Amniotic stem cell (primary cell): ENCODE results near the gene C5orf15.
"Not testable (repeated sequence)": the region's sequence is repeated elsewhere in the genome, so short reads cannot be mapped to it uniquely, and the experiment has no call there.

ENCODE experiments used
- DNase-seq: peaks from one replicate; lab custom pipeline; 2025; lab: John Stamatoyannopoulos, UW

The C5orf15 gene

DNA sequence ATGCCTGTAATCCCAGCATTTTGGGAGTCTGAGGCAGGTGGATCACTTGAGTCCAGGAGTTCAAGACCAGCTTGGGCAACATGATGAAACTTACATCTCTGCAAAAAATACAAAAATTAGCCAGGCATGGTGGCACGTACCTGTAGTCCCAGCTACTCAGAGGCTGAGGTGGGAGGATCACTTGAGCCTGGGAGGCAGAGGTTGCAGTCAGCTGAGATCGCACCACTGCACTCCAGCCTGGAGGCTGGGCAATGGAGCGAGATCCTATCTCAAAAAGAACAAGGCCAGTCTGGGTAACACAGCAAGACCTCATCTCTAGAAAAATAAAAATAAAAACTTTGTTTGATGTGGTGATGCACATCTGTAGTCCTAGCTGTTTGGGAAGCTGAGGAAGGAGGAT is 30.8 kb downstream of the C5orf15 start:
- not testable (repeated sequence) for DNase-seq

DNA sequence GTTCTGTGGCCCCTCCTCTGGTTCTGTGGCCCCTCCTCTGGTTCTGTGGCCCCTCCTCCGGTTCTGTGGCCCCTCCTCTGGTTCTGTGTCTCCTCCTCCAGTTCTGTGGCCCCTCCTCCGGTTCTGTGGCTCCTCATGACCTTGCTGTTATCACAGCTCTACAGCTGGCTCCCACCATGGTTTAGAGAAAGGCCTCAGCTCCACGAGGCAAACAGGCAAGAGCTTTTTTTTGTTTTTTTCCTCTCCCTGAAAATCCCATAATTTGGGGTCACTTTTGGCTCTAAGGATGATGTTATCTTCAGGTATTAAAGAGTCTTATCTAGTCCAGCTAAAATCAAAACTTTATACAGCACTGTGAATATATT is 31.8 kb downstream of the C5orf15 start:
- no peak for DNase-seq

DNA sequence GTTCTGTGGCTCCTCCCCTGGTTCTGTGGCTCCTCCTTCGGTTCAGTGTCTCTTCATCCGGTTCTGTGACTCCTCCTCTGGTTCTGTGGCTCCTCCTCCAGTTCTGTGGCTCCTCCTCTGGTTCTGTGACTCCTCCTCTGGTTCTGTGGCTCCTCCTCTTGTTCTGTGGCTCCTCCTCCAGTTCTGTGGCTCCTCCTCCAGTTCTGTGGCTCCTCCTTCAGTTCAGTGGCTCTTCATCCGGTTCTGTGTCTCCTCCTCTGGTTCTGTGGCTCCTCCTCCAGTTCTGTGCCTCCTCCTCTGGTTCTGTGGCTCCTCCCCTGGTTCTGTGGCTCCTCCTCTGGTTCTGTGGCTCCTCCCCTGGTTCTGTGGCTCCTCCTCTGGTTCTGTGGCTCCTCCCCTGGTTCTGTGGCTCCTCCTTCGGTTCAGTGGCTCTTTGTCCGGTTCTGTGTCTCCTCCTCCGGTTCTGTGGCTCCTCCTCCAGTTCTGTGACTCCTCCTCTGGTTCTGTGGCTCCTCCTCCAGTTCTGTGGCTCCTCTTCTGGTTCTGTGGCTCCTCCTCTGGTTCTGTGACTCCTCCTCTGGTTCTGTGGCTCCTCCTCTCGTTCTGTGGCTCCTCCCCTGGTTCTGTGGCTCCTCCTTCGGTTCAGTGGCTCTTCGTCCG is 32.3 kb downstream of the C5orf15 start:
- not testable (repeated sequence) for DNase-seq

DNA sequence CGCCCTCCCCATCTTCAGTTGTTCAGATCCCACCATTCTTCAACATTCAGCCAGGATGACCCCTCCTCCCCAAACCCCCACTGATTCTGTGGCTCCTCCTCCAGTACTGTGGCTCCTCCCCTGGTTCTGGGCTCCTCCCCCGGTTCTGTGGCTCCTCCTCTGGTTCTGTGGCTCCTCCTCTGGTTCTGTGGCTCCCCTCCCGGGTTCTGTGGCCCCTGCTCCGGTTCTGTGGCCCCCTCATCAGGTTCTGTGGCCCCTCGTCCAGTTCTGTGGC is 32.8 kb downstream of the C5orf15 start:
- DNase-seq: no peak

DNA sequence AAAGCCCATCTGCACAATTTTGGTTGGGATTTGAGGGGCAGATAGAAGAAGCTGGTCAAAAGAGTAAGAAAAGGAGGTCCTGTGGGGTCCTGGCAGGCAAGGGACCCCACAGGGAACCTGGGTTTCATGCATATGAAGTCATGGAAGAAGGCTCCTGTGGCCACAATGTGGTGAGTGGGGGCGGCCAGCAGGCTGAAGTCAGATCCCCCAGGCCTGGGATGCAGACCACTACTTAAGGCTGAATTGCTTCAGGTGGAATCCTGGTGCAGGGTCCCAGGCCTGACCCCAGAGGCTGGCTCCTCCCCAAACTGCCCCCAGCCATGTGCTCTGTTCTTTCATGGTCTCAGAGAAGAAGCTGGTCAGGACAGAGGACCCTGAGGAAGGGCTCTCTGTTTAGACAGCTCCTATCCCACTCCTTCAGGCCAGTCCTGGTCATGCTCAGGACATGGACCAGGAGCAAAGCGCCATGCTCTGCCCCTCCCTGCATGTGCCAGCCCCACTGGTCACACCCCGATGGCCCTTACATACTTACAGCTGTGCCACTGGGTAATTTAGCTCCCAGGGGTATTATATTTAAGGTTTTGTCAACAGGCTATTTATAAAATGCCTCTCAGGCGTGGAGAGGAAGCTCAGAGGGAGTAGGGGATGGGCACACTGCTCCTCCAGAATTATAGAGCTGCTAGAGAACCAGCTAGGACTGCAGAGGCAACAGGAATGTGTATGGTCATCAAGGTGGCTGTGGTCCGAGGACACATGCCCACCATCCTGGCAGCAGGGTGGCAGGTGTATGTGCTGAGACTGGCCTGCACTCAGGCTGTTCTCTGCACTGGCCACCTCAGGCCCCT is 33.4 kb downstream of the C5orf15 start:
- DNase-seq: no peak

DNA sequence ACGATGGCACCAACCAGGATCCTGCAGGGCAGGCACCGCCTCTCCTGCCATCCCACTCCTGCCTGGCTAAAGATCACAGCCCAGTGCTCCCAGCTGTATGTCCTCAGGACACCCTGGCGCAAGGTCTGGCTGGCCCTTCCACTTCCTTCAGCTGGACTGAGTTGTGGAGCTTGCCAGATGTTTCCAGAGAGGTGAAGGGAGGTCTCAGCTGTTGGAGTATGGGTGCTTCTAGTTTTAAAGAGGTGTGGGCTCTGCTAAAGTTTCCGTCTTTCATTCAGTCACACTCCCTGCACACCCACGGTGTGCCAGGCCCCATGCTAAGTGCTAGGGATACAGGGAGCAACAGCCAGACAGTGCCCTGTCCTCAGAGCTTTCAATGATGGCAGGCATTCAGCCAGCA is 34.1 kb downstream of the C5orf15 start:
- no peak for DNase-seq

DNA sequence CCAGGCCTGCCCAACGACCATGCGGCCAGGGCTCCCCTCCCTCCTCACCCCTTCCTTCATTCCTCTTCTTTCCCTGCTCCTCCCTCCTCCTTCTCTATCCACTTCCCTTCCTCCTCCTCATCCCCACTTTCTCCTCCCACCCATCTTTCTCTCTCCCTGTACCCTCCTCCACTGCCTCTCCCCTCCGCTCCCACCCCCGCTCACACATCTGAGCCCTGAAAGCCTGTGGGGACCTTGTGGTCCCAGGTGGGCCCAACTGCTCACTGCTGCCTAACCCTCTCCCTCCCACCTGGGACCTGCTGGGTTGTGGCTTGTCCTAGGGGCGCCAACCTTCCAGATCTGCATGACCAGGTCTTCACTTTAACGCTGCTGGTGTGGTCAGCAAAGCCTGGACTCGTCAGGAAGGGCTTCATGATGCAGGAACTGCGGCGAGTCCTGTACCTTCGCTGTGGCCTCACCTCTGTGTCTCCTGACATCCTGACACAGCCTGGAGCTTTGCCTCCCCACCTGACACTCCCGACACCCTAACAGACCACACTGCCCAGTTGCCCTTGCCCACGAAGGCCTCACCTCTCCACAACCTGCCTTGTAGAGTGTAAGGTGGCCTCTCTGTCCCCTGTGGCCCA is 34.6 kb downstream of the C5orf15 start:
- no peak for DNase-seq

DNA sequence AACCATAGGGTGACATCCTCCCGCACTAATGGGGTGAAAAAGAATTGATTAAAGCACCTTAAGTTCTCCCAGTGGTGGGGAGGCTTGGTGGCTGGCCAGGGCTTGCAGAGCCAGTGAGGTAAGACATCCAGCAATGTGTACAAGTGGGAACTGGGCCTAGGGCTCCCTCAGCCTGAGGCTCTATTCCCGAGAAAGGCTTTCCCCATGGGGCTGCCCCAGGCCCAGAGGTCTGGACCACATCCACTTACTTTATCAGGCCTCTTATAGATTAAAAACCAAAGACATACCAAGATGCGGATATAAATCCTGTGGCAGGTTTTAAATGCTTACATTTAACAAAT is 35.3 kb downstream of the C5orf15 start:
- DNase-seq: no peak

DNA sequence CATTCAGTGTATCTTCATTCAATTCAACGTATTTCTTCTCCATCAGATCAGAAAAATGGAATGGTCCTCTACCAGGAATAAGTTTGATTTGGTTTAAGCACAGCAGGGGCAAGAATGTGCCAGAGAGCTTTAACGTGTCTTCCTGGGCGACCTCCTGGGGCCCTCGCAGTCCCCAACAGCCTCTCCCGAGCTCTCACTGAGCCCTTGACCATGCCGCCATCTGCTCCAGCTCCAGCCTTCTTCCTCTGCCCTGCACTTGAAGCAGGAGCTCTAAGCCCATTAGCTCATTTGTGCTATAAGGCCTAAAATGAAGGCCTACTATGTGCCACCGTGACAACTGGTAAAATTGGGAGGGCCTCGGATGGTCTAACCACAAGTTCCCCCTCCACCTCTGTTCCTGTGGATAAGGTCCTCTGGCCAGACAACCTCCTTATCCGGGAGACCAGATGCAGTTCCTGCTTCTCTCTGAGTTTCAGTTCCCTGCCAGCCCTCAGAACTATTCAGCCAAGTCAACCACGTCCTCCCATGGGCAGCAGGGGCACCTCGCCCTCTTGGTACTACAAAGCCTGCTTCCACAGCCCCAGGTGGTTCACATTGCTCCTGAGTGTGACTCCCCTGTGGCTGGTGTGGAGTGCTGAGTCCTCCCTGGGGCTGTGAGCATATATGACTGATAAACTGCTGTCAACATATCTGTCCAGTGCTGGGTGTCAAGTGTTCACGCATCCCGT is 35.8 kb downstream of the C5orf15 start:
- no peak for DNase-seq

DNA sequence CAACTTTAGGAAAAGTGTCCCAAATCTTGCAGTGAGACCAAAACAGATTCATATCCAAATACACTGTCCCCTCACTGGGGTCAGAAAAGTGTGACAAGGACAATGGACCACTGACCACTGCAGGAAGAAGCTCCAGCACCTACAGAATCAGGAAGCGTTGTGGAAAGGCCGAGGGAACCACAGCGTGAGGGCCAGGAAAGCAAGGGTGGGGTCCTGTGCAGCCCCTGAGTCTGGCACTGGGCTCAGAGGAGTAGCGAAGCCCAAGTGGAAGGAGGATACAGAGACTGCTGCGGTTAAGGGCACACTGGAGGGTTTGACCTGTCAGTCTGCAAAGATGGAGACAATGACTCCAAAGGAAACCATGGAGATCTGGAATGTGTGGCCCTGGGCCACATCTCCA is 36.9 kb downstream of the C5orf15 start:
- no peak for DNase-seq

DNA sequence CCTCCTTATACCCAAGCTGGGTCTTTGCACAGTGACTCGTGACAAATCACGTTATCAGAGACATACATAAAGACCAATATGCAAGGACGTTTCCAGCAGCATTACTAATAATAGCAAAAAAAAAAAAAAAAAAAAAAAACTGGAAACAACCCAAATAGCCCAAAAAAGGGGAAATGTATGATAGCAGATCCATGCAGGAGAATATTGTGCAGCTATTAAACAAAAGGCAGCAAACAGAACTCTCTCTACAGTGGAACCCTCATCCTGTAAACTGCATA is 37.7 kb downstream of the C5orf15 start:
- DNase-seq: no peak

DNA sequence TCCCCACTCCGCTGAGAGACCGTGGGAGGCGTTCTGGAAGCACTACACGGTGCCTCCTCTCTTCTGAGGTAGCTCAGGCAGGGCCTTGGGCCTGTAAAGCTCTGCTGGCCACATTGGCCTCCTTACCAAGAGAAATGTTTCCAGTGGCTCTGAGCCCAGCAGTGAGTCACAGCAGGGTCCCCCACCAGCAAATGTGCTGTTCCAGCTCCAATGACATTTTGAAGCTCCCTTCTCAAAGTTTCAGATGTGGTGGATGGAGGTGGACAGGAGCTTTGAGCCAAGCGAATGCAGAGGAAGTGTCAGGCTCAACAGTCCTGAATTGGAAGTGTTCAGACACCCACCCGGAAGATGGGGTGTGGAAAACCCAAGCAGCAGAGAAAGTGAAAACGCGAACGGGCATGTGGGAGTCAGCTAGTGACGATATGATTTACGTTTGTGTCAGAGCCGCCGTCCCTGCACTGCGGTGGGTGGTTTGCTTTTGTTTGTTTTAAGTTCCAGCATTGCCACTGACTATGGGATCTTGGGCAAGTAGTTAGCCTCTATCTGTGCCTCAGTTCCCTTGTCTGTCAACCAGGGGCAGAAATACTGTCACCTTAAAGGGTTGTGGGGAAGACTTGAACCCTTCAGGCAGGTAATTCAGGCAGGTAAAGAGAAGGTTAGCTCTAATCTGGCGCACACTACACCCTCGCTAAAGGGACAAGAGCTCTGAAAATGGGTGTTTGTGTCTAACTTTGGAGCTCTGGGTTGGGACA is 38.2 kb downstream of the C5orf15 start:
- no peak for DNase-seq

DNA sequence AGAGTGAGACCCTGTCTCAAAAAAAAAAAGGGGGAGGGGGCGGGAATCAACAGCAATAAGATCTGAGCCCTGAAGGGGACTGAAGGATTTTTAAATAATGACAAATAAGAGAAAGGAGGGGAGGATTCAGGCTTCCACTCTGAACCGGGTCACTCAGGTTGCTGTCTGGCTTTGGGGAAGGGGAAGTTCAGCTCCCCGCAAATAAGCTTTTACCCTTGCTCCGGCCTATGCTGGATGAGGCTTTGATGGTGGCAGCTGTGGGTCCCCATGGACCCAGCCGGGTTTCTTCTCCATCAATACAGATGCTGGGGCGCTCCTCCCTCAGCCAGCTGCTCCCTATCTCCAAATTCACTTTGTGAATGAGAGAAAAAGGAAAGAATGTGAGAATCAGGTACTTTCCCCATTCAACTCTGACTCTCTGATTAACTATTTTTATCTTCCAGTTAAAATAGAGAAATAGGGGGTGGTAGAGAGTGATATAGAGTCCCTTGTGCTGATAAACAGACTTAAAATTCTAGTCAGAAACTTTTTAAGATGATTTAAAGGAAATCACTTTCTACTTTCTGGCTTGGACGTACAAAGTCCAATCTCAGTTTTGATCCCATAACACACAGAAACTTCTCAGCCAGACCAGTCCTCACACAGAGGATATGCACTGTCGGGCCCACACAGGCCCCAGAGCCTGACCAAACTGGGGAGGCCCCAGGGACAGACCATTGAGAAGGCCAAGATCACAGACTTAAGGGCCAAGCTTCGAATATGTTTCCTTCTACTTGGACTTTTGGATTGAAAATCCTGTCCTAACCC is 39.6 kb downstream of the C5orf15 start:
- DNase-seq: no peak

DNA sequence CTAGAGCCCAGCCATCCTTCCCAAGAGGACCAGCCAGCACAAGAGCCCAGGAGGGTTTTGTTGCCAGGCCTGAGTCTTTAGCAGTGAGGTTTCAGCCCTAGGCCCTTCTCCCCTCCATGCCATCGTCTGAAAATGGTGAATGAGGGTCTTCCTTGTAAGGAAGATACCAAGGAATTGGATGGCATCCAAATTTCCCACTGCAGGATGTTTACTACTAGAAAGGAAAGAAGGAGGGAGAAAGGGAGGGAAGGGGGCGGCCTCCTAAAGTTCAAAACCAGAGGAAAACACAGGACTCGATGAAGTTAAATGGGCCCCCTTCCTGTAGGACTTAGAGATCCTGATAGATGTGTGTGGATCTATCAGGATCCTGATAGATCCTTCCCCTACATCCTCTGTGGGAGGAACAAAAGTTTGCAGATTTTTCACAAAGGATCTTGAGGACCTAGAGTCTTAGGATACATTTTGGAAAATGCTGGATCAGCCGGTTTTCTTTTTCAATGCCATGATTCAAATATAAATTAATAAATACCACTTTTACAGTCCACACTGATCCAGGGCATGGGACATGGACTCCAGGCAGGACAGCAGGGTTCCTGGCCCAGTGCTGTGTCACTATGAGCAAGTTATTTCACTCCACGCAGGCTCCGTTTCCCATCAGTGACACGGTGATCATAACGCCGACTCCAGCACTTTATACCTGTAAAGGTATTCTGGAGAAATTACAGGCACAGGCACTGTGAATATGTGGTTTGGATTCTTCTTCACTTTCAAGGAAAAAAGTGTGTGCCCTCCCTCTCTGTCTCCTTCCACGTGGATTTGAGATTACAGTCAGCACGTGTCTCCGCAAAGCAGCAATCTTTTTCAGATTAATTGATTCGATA is 40.9 kb downstream of the C5orf15 start:
- no peak for DNase-seq

DNA sequence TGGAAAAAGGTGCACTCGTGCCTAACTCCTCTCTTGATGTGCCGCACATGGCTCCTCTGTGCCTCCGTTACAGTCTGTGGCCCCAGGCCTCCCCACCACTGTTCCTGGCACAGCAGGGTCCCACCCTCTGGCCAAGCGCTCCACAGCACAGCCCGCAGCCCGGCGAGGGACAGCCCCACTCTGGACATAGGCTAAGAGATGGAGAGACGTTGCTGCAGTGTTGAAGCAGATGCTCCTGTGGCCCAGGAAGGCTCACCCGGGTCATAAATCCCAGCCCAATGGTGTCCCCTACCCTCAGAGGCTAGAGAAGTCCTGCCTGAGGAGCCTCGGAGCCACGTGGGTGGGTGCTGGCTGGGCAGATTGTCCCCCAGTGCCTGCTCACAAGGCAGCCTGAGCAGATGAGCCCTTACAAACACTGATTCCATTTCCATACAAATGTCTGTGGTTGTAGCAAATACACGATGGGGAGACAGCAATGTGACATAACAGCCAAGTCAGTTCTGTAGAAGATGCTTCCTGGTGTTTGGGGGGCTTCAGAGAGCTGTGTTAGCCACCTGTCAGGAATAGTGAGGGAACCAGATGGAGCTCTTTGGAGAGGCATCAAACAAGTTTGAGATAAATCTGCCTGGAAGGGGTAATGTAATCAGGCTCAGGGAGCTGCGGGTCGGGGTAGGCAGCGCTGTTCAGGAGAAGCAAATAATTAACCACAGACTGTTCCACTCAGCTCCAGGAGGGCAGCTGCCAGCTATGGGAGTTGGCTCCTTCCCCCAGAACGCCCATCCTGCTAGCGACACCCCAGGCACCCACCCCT is 41.7 kb downstream of the C5orf15 start:
- no peak for DNase-seq

DNA sequence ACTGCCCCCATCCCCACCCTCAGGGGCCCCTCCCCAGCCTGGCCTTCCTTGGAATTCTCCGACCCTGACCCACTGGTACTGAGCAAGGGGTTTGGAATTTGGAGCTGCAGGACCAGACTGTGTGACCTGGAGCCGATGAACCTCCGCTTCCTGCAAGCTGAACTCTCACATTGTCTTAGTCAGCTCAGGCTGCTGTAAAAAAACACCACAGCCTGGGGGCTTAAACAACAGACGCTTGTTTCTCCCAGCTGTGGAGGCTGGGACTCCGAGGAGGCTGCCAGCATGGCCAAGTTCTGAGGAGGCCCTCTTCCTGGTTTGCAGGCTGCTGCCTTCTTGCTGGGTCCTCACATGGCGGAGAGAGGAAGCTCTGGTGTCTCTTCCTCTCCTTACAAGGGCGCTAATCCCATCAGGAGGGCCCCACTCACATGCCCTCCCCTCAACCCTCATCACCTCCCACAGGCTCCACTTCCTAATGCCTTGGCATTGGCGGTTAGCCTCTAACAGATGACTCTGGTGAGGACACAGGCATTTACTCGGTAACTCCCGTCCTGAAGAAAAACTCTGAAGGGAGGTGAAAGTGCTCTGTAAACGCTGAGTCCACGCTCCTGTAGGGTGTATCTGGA is 42.4 kb downstream of the C5orf15 start:
- no peak for DNase-seq

DNA sequence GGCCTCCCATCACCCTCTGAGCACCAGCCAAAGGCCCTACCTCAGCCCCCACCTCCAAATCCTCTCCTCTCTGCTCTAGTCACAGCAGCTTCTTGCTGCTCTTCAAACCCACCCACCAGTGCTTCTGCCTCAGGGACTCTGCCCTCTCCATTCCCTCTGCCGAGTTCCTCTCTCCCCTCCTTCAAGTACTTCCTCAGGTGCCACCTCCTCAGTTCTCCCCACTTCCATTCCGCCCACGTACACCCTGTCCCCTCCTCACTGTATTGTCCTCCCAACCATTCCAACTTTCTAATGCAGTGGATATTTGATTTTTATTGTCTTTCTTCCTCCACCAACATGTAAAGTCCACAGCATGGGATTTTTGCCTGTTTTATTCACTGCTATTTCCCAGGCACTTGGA is 43.2 kb downstream of the C5orf15 start:
- no peak for DNase-seq

DNA sequence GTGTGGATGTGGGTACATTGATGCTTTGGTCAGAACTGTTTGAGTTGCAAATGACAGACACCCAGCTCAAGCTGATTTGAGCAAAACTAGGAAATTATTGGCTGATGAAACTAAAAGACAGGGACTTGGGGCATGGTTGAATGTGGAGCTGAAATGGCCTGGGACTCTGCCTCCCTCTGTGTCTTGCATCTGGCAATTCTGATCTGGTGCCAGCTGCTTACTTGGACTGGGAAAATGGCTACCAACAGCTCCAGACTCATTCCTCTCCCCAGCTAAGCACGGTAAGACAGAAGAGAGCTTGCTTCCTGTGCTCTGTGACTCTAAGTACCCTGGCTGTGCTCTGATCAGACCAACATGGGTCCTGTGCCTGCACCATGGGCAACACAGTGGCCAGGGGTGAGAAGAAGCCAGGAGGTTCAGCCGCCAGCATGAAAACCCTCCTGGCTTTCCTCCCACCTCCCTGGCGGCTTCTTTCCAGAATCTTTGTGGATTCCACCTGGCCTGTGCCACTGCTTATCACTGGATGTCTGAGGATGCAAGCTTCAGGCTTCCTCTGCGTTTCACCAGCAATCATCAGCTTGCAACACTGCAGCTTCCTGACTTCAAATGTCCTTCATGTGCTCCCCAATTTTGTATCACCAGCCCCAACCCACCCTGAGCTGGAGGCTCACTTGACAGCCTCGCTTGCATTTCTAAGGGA is 44.1 kb downstream of the C5orf15 start:
- no peak for DNase-seq

DNA sequence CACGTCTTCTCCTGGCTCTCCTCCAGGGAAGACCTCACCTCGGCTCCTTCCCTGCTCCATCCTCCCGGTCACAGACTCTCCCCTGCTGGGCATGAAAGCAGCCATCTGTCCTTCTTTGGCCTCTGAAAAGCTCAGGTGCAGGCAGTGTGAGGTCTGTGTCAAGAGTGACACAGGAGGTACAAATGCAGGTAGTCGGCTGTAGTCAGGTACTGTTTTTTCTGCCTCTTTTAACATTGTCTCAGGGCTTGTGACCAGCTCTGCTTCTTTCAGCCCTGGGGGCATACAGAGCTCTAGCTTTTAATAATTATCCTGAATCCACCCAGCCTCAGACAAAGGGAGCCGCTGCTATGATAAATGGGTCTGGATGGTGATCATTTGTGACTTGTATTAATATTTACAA is 46.4 kb downstream of the C5orf15 start:
- DNase-seq: no peak
